Effector memory CD8-positive, alpha-beta T cell (primary cell): Measurements from ENCODE around the gene GTF2H4.

Experiments used
- ATAC-seq: fragments of 150-1000 bp; cut with Tn5 transposase; replicated peaks from 2 replicates; pipeline ENCODE4 v1.10.0; 2021; ENCODE audit warnings: mild to moderate bottlenecking, moderate library complexity
- DNase-seq, 3 experiments: peaks; one replicate each; pipeline ENCODE4 v3.0.0; 2021
- H3K27ac Mint-ChIP-seq, 2 donors: one replicate each; pipeline ENCODE4 v1.8.0; 2022; ENCODE audit warnings: mild to moderate bottlenecking in 2 of 2, mixed read lengths in 2 of 2, moderate library complexity in 2 of 2
- H3K27me3 Mint-ChIP-seq, 2 donors: one replicate each; pipeline ENCODE4 v1.8.0; 2022; ENCODE audit warnings: mixed read lengths in 2 of 2
- H3K36me3 Mint-ChIP-seq: one replicate; pipeline ENCODE4 v1.8.0; 2022; ENCODE audit warnings: mild to moderate bottlenecking, moderate library complexity, mixed read lengths; ENCODE audit not compliant: insufficient read depth
- H3K4me1 Mint-ChIP-seq, 2 donors: one replicate each; pipeline ENCODE4 v1.8.0; 2022; ENCODE audit warnings: low read depth in 2 of 2, mixed read lengths in 2 of 2
- H3K4me3 Mint-ChIP-seq, 2 donors: one replicate each; pipeline ENCODE4 v1.8.0; 2022; ENCODE audit warnings: mild to moderate bottlenecking in 2 of 2, mixed read lengths in 2 of 2, moderate library complexity in 2 of 2
- H3K9me3 Mint-ChIP-seq, 2 donors: one replicate each; pipeline ENCODE4 v1.8.0; 2022; ENCODE audit warnings: mixed read lengths in 2 of 2

Gene GTF2H4

DNA sequence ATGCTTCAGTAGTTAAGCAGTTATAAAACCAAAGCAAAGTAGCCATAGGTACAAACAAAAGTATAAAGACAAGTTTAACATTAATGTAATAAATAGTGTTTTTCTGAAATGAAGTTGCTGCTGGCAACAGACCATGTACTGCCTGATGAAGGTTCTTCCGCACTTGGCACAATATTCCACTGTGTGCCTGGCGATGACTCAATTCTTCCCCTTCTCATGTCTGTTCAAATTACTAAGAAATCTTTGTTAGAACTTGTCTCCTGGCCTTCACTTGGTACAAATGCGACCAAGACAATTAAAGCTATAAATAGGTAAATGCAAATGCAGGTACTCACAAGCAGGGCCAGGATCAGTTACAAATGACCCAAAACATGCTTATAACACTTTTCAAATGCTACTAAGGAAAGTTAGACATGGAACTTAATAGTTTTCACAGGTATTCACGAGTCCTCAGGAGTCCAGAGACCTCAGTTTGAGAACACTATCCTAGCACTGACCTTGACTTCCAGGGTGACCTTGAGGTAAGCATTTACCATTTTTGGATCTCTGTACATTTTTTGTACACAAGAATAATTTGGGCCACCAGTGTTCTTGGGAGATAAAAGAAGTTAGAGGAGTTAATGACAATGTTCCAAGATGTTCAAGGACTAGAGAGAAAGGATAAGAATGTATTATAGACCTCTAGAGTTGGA lies 31.8 kb upstream of the GTF2H4 start:
- peaks cover 8 to 12% of the 10 kb centered on the region in 2 donors for H3K4me1 Mint-ChIP-seq
- no peak for ATAC-seq
- no peak for DNase-seq
- peak overlapping the region in 1 of 2 donors; percentile 9 for H3K27ac Mint-ChIP-seq
- H3K9me3 Mint-ChIP-seq: peaks cover 2 to 7% of the 10 kb centered on the region in 2 donors
- H3K27me3 Mint-ChIP-seq: peaks cover 0 to 8% of the 10 kb centered on the region in 2 donors
- no peaks in the 10 kb centered on the region for H3K36me3 Mint-ChIP-seq
- H3K4me3 Mint-ChIP-seq: peak overlapping the region in 1 of 2 donors; percentile 63

DNA sequence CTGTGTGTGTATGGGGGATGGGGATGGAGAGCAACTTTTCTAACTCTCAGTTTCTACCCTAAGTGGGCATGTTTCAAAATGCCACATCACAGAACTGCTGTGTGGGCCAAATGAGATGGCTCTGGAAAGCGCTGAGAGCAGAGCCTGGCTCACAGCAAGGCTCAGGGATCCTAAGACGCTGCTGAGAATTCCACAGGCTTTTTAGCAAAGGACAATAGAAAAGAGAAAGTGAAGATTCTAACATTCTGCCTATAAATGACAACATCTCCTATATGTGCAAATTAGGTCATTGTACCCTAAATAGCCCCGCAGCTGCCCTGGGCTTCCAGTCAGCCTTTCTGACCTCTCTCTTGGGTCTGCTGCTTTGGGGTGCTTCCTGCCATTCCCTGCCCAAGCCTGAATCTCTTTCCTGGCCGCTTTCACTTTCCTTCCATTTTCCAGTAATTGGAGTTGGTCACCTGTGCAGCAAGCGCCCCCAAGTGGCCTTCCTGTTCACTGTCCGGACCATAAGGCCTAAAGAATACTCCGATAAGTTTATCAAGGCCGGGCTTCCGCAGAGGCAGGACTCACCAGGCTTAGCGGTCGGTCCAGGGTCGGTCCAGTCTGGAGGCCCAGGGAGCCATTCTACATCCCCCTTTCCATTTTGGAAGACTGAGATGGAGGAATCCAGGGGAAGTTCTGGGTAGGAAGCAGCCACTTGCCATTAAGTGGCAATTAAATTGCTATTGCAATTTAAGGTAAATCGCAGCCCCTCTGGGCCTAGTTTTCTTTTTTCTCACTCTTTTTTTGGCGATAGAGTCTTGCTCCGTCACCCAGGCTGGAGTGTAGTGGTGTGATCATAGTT lies 30.4 kb upstream of the GTF2H4 start:
- Mint-ChIP-seq H3K27me3 (peaks cover 0 to 8% of the 10 kb centered on the region in 2 donors), H3K4me3 (peak overlapping the region; percentile 63 to 74)

GRCh38 chr6:30879684-30880427 lies 28.2 kb upstream of the GTF2H4 start:
- Mint-ChIP-seq H3K4me3 (no peak overlapping the region), H3K27me3 (peaks cover 0 to 8% of the 10 kb centered on the region in 2 donors), H3K27ac (peak overlapping the region; percentile 56 to 79), H3K36me3 (no peaks in the 10 kb centered on the region), H3K9me3 (no peaks in the 10 kb centered on the region), H3K4me1 (peaks cover 11 to 15% of the 10 kb centered on the region in 2 donors)
- DNase-seq (no peak), ATAC-seq (no peak)

More for the DNA sequence above, 30.4 kb upstream of the GTF2H4 start:
- Mint-ChIP-seq H3K36me3 (no peaks in the 10 kb centered on the region), H3K9me3 (no peaks in the 10 kb centered on the region), H3K27ac (peak overlapping the region; percentile 7 to 45), H3K4me1 (peaks cover 8 to 12% of the 10 kb centered on the region in 2 donors)
- DNase-seq (peak; percentile 58 to 61 (median 60)), ATAC-seq (peak; percentile 80)

GRCh38 chr6:30880698-30881252 lies 27.2 kb upstream of the GTF2H4 start:
- Mint-ChIP-seq H3K9me3 (no peaks in the 10 kb centered on the region), H3K27me3 (peaks cover 0 to 6% of the 10 kb centered on the region in 2 donors), H3K27ac (no peak overlapping the region), H3K36me3 (no peaks in the 10 kb centered on the region), H3K4me1 (peaks cover 16 to 24% of the 10 kb centered on the region in 2 donors), H3K4me3 (no peak overlapping the region)
- no peak for ATAC-seq
- DNase-seq: no peak

- ATAC-seq (no peak), DNase-seq (no peak)
- Mint-ChIP-seq H3K27ac (peak overlapping the region in 1 of 2 donors; percentile 24), H3K4me1 (peaks cover 24 to 31% of the 10 kb centered on the region in 2 donors), H3K36me3 (no peaks in the 10 kb centered on the region), H3K27me3 (peaks cover 0 to 15% of the 10 kb centered on the region in 2 donors), H3K4me3 (no peak overlapping the region), H3K9me3 (no peaks in the 10 kb centered on the region)
Observed at GRCh38 chr6:30881392-30882203, 26.4 kb upstream of the GTF2H4 start.

GRCh38 chr6:30882204-30882758 lies 25.7 kb upstream of the GTF2H4 start:
- Mint-ChIP-seq H3K27ac (no peak overlapping the region), H3K9me3 (no peaks in the 10 kb centered on the region), H3K36me3 (no peaks in the 10 kb centered on the region), H3K27me3 (peaks cover 0 to 17% of the 10 kb centered on the region in 2 donors), H3K4me1 (peaks cover 25 to 31% of the 10 kb centered on the region in 2 donors), H3K4me3 (no peak overlapping the region)
- no peak for DNase-seq
- no peak for ATAC-seq

DNA sequence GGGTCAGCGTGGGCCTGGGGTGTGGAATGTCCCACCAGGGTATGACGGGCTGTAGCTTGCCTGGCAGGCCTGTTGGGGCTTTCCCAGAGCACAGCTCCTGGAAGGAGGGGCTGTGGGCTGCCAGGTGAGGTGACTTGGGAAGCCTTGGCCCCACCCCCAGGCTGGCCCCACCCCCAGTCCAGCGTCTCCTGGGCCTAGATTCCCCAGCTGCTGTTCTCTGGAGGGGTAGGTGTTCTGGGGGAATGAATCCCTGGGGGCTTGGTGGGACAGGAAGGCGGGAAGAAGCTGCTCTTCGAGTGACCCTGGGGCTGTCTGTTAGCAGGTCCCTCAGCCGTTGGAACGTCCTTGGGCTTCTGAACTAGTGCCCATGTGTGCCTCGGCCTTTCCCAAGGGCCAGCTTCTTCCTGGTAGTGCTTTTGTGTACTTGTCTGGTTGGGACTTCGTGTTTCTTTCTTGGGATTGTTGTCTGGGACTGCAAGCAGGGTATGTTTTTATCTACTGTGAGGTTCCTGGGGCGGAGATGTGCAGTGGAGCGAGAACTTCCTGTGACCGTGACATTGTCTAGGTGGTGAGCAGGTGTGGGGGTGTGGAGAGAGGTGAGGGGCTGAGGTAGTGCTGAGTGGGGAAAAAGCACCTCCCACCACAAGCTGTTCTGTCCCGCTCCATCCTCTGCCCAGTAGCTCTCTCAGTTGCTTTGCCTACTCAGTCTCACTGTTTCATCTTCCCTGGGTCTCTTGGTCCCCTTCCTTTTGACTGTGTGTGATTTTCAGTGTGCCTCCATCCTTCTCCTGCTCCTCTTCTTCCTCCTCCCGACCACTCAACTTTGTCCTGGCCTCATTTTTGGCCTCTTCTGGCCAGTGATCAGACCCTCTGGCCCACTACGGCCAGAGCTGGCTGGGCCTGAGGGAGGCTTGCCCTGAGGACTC lies 25.0 kb upstream of the GTF2H4 start:
- Mint-ChIP-seq H3K36me3 (no peaks in the 10 kb centered on the region), H3K4me1 (peaks cover 19 to 25% of the 10 kb centered on the region in 2 donors), H3K27me3 (peaks cover 0 to 17% of the 10 kb centered on the region in 2 donors), H3K4me3 (peak overlapping the region; percentile 66 to 71), H3K27ac (peak overlapping the region; percentile 47 to 71), H3K9me3 (no peaks in the 10 kb centered on the region)
- no peak for DNase-seq
- ATAC-seq: no peak

DNA sequence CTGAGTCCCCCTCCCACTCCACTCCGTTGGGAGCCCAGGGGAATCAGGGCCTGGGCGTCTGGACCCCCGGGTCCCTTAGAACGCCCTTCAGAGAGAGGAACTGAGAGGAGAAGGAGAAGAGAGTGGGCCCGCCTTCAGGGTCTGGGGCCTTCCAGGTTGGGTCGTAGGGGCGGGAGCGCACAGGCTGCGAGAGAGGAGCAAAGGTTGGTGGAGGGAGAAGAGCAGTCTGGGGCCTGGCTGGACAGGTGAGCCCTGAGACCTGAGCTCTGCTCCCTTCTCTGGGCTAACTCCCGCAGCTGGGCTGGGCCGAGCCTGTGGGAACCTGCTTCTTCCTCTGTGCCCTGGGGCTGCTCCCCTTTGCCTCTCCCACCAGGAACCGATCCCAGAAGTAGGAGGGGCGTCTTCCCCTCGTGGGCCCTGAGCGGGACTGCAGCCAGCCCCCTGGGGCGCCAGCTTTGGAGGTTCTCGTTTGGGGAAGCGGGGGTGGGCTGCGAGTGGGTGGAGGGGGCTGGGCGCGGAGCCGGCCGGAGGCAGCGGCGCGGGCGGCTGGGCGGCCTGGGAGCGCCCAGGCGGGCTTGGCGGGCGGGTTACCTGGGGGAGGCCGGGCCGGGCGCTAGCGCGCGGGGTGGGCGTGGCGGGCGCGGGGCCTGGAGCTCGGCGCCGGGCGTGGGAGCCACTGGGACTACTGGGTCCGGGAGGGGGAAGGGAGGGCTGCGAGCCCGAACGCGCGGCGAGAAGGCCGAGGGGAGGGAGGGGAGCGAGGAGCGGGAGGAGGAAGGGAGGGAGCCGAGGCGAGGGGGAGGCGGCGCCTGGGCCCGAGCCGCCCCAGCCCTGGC lies 24.1 kb upstream of the GTF2H4 start, which contains the start of gene DDR1:
DDR1 (plus strand) TSS at position 835 of the 836 bp plus-strand sequence. CDS start 4,211 bp downstream, outside the sequence.
- Mint-ChIP-seq H3K36me3 (no peaks in the 10 kb centered on the region), H3K27ac (peak within 1 kb of the TSS; percentile 47 to 71), H3K27me3 (peaks cover 0 to 17% of the 10 kb centered on the region in 2 donors), H3K9me3 (no peaks in the 10 kb centered on the region), H3K4me1 (peaks cover 19 to 22% of the 10 kb centered on the region in 2 donors), H3K4me3 (peak within 1 kb of the TSS; percentile 66 to 71)
- peak; percentile 80 for ATAC-seq
- DNase-seq: peak; percentile 5 to 25 (median 20)

- peaks cover 19 to 22% of the 10 kb centered on the region in 2 donors for H3K4me1 Mint-ChIP-seq
- DNase-seq (peak in 1 of 3 experiments; percentile 21), ATAC-seq (peak; percentile 66)
- H3K9me3 Mint-ChIP-seq: no peaks in the 10 kb centered on the region
- peaks cover 0 to 17% of the 10 kb centered on the region in 2 donors for H3K27me3 Mint-ChIP-seq
- H3K4me3 Mint-ChIP-seq: peak overlapping the region; percentile 66 to 71
- peak overlapping the region in 1 of 2 donors; percentile 53 for H3K27ac Mint-ChIP-seq
- H3K36me3 Mint-ChIP-seq: no peaks in the 10 kb centered on the region
Observed at GRCh38 chr6:30884521-30885480, 23.2 kb upstream of the GTF2H4 start.
